WTC11 (cell line): ENCODE results near the gene ZFR. TPM values are rescaled to one million over a fixed set of nuclear protein-coding genes. Genes with fewer than 3 reads are reported as not detected.

Source experiments
- ATAC-seq: fragments of 200-7000 bp; cut with Tn5 transposase; 2 replicates; pipeline ENCODE4 v1.10.0; 2021; ENCODE audit warnings: mild to moderate bottlenecking, moderate library complexity
- CTCF ChIA-PET: fragments of 300-600 bp; sonication (Branson Sonifier 250); formaldehyde crosslinking; loops from one replicate; lab custom pipeline; 2021; ENCODE audit warnings: antibody characterized with exemption; lab: Charles Lee
- POLR2A ChIA-PET: fragments of 350-600 bp; sonication (Branson Sonifier 250); formaldehyde crosslinking; loops from one replicate; lab custom pipeline; 2021; ENCODE audit warnings: antibody characterized with exemption; lab: Charles Lee
- DNase-seq: peaks from one replicate; pipeline ENCODE4 v3.0.0; 2021; ENCODE audit warnings: low spot score
- H3K27ac Mint-ChIP-seq: 2 replicates; pipeline ENCODE4 v1.8.0; 2021; ENCODE audit warnings: mixed read lengths
- H3K27me3 Mint-ChIP-seq: 2 replicates; pipeline ENCODE4 v1.8.0; 2021; ENCODE audit warnings: low read depth, mild to moderate bottlenecking, moderate library complexity, mixed read lengths
- H3K36me3 Mint-ChIP-seq: 2 replicates; pipeline ENCODE4 v1.8.0; 2021; ENCODE audit warnings: mixed read lengths
- H3K4me1 Mint-ChIP-seq: 2 replicates; pipeline ENCODE4 v1.8.0; 2022; ENCODE audit warnings: mixed read lengths
- H3K4me3 Mint-ChIP-seq: 2 replicates; pipeline ENCODE4 v1.8.0; 2021; ENCODE audit warnings: mild to moderate bottlenecking, moderate library complexity, mixed read lengths
- H3K9me3 Mint-ChIP-seq: 2 replicates; pipeline ENCODE4 v1.8.0; 2021; ENCODE audit warnings: mixed read lengths
- CBFB ChIP-seq: sonication (generic); formaldehyde crosslinking; IDR thresholded peaks from 2 replicates; pipeline ENCODE4 v1.8.1; 2022; ENCODE audit warnings: mild to moderate bottlenecking, low read depth, missing genetic modification reagents
- CREB1 ChIP-seq: sonication (generic); formaldehyde crosslinking; IDR thresholded peaks from 2 replicates; pipeline ENCODE4 v1.8.0; 2023; ENCODE audit warnings: mild to moderate bottlenecking, missing genetic modification reagents
- FOXP1 ChIP-seq: sonication (generic); formaldehyde crosslinking; IDR thresholded peaks from 2 replicates; pipeline ENCODE4 v1.8.0; 2022; ENCODE audit warnings: missing genetic modification reagents, mild to moderate bottlenecking, moderate library complexity, borderline replicate concordance
- GRHL2 ChIP-seq: fragments of 250-450 bp; sonication (Bioruptor Pico); IDR thresholded peaks from 2 replicates; pipeline ENCODE4 v1.8.0; 2022; ENCODE audit warnings: mild to moderate bottlenecking, moderate library complexity; ENCODE audit not compliant: insufficient replicate concordance, severe bottlenecking
- GTF2I ChIP-seq: fragments of 250-450 bp; sonication (Bioruptor Pico); conservative IDR thresholded peaks from 2 replicates; pipeline ENCODE4 v1.4.0; 2021; ENCODE audit warnings: mild to moderate bottlenecking
- JAZF1 ChIP-seq: fragments of 250-450 bp; sonication (Bioruptor Pico); IDR thresholded peaks from 2 replicates; pipeline ENCODE4 v1.9.0; 2021; ENCODE audit warnings: moderate library complexity, mild to moderate bottlenecking, inconsistent platforms
- NFATC4 ChIP-seq: fragments of 250-450 bp; sonication (Bioruptor Pico); IDR thresholded peaks from 2 replicates; pipeline ENCODE4 v1.9.0; 2021; ENCODE audit warnings: mild to moderate bottlenecking
- NR3C1 ChIP-seq: sonication (generic); formaldehyde crosslinking; conservative IDR thresholded peaks from 2 replicates; pipeline ENCODE4 v1.8.1; 2023; ENCODE audit warnings: low read depth, mild to moderate bottlenecking, missing genetic modification reagents
- RELA ChIP-seq: sonication (generic); formaldehyde crosslinking; IDR thresholded peaks from 2 replicates; pipeline ENCODE4 v1.8.1; 2022; ENCODE audit warnings: missing genetic modification reagents, mild to moderate bottlenecking, borderline replicate concordance
- TEAD4 ChIP-seq: sonication (generic); formaldehyde crosslinking; IDR thresholded peaks from 2 replicates; pipeline ENCODE4 v1.8.0; 2022; ENCODE audit warnings: mild to moderate bottlenecking, missing genetic modification reagents
- ZNF138 ChIP-seq: sonication (generic); formaldehyde crosslinking; conservative IDR thresholded peaks from 2 replicates; pipeline ENCODE4 v1.8.1; 2022; ENCODE audit warnings: mild to moderate bottlenecking, moderate library complexity, missing genetic modification reagents
- ZNF416 ChIP-seq: fragments of 250-450 bp; sonication (Bioruptor Pico); IDR thresholded peaks from 2 replicates; pipeline ENCODE4 v1.9.0; 2021; ENCODE audit warnings: mild to moderate bottlenecking, inconsistent platforms
- ZNF423 ChIP-seq: fragments of 250-450 bp; sonication (Bioruptor Pico); IDR thresholded peaks from 2 replicates; pipeline ENCODE4 v2.1.2; 2022; ENCODE audit warnings: mild to moderate bottlenecking, moderate library complexity
- ZNF671 ChIP-seq: fragments of 250-450 bp; sonication (Bioruptor Pico); IDR thresholded peaks from 2 replicates; pipeline ENCODE4 v1.8.0; 2021; ENCODE audit warnings: mild to moderate bottlenecking
- total RNA-seq: library from RNA; stranded (reverse); gene quantifications from 3 replicates; pipeline ENCODE4 v1.2.3, GENCODE V29; 2021
- TF ChIP-seq, protein P1 (sequence below): fragments of 250-450 bp; sonication (Bioruptor Pico); IDR thresholded peaks from 2 replicates; pipeline ENCODE4 v1.9.0; 2021; ENCODE audit warnings: mild to moderate bottlenecking
- TF ChIP-seq, protein P2 (sequence below): sonication (generic); formaldehyde crosslinking; IDR thresholded peaks from 2 replicates; pipeline ENCODE4 v1.8.0; 2022; ENCODE audit warnings: mild to moderate bottlenecking, missing genetic modification reagents
- TF ChIP-seq, protein P3 (sequence below): sonication (generic); formaldehyde crosslinking; IDR thresholded peaks from 2 replicates; pipeline ENCODE4 v1.8.1; 2023; ENCODE audit warnings: mild to moderate bottlenecking, missing genetic modification reagents
- TF ChIP-seq, protein P4 (sequence below): sonication (generic); formaldehyde crosslinking; conservative IDR thresholded peaks from 2 replicates; pipeline ENCODE4 v1.8.1; 2023; ENCODE audit warnings: mild to moderate bottlenecking, low read depth, missing genetic modification reagents, moderate library complexity
- TF ChIP-seq, protein P5 (sequence below): fragments of 200-600 bp; IDR thresholded peaks from 2 replicates; pipeline ENCODE4 v1.8.0; 2022; ENCODE audit warnings: antibody characterized with exemption
- TF ChIP-seq, protein P6 (sequence below): fragments of 250-450 bp; sonication (Bioruptor Pico); conservative IDR thresholded peaks from 2 replicates; pipeline ENCODE4 v1.9.0; 2021; ENCODE audit warnings: mild to moderate bottlenecking
- TF ChIP-seq, protein P7 (sequence below): sonication (generic); formaldehyde crosslinking; IDR thresholded peaks from 2 replicates; pipeline ENCODE4 v1.8.0; 2022; ENCODE audit warnings: missing genetic modification reagents

ZFR gene
- total RNA-seq, 1 experiment from 2014 or later: 64.5 TPM

DNA sequence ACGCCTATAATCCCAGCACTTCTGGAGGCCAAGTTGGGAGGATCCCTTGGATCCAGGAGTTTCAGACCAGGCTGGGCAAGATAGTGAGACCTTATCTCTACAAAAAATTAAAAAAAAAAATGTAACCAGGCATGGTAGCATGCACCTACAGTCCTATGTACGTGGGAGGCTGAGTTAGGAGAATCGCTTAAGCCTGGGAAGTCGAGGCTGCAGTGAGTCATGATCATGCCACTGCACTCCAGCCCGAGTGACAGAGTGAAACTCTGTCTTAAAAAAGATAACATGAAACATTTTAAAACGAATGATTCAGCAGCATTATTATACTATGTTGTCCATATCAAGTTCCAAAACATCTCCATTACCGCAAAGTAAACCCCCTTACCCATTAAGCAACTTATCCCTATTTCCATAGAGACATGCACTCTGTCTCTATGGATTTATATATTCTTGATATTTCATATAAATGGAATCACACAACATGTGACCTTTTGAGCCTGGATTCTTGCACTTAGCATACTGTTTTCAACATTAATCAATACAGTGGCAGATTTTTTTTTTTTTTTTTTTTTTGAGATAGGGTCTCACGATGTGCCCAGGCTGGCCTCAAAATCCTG lies 74.9 kb downstream of the ZFR start:
- Mint-ChIP-seq H3K27ac (no peak overlapping the region), H3K9me3 (no peaks in the 10 kb centered on the region), H3K36me3 (peaks cover 35% of the 10 kb centered on the region), H3K27me3 (no peaks in the 10 kb centered on the region), H3K4me1 (no peaks in the 10 kb centered on the region), H3K4me3 (no peak overlapping the region)
- TF ChIP-seq ZNF671 (CRISPR knock-in tag) (no peak), ZNF138 (CRISPR knock-in tag) (no peak), TEAD4 (CRISPR knock-in tag) (no peak), NFATC4 (CRISPR knock-in tag) (no peak), JAZF1 (CRISPR knock-in tag) (no peak), GRHL2 (no peak), ZNF416 (CRISPR knock-in tag) (no peak), RELA (no peak), NR3C1 (CRISPR knock-in tag) (no peak), ZNF423 (CRISPR knock-in tag) (no peak), GTF2I (CRISPR knock-in tag) (no peak), FOXP1 (CRISPR knock-in tag) (no peak), CREB1 (CRISPR knock-in tag) (no peak), CBFB (CRISPR knock-in tag) (no peak)
- TF ChIP-seq, protein P1, sequence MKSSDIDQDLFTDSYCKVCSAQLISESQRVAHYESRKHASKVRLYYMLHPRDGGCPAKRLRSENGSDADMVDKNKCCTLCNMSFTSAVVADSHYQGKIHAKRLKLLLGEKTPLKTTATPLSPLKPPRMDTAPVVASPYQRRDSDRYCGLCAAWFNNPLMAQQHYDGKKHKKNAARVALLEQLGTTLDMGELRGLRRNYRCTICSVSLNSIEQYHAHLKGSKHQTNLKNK: no peak
- TF ChIP-seq, protein P2, sequence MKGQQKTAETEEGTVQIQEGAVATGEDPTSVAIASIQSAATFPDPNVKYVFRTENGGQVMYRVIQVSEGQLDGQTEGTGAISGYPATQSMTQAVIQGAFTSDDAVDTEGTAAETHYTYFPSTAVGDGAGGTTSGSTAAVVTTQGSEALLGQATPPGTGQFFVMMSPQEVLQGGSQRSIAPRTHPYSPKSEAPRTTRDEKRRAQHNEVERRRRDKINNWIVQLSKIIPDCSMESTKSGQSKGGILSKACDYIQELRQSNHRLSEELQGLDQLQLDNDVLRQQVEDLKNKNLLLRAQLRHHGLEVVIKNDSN: no peak
- TF ChIP-seq, protein P3, sequence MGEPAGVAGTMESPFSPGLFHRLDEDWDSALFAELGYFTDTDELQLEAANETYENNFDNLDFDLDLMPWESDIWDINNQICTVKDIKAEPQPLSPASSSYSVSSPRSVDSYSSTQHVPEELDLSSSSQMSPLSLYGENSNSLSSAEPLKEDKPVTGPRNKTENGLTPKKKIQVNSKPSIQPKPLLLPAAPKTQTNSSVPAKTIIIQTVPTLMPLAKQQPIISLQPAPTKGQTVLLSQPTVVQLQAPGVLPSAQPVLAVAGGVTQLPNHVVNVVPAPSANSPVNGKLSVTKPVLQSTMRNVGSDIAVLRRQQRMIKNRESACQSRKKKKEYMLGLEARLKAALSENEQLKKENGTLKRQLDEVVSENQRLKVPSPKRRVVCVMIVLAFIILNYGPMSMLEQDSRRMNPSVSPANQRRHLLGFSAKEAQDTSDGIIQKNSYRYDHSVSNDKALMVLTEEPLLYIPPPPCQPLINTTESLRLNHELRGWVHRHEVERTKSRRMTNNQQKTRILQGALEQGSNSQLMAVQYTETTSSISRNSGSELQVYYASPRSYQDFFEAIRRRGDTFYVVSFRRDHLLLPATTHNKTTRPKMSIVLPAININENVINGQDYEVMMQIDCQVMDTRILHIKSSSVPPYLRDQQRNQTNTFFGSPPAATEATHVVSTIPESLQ (CRISPR knock-in tag): no peak
- TF ChIP-seq, protein P4, sequence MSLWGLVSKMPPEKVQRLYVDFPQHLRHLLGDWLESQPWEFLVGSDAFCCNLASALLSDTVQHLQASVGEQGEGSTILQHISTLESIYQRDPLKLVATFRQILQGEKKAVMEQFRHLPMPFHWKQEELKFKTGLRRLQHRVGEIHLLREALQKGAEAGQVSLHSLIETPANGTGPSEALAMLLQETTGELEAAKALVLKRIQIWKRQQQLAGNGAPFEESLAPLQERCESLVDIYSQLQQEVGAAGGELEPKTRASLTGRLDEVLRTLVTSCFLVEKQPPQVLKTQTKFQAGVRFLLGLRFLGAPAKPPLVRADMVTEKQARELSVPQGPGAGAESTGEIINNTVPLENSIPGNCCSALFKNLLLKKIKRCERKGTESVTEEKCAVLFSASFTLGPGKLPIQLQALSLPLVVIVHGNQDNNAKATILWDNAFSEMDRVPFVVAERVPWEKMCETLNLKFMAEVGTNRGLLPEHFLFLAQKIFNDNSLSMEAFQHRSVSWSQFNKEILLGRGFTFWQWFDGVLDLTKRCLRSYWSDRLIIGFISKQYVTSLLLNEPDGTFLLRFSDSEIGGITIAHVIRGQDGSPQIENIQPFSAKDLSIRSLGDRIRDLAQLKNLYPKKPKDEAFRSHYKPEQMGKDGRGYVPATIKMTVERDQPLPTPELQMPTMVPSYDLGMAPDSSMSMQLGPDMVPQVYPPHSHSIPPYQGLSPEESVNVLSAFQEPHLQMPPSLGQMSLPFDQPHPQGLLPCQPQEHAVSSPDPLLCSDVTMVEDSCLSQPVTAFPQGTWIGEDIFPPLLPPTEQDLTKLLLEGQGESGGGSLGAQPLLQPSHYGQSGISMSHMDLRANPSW (CRISPR knock-in tag): no peak
- TF ChIP-seq, protein P5, sequence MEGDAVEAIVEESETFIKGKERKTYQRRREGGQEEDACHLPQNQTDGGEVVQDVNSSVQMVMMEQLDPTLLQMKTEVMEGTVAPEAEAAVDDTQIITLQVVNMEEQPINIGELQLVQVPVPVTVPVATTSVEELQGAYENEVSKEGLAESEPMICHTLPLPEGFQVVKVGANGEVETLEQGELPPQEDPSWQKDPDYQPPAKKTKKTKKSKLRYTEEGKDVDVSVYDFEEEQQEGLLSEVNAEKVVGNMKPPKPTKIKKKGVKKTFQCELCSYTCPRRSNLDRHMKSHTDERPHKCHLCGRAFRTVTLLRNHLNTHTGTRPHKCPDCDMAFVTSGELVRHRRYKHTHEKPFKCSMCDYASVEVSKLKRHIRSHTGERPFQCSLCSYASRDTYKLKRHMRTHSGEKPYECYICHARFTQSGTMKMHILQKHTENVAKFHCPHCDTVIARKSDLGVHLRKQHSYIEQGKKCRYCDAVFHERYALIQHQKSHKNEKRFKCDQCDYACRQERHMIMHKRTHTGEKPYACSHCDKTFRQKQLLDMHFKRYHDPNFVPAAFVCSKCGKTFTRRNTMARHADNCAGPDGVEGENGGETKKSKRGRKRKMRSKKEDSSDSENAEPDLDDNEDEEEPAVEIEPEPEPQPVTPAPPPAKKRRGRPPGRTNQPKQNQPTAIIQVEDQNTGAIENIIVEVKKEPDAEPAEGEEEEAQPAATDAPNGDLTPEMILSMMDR: no peak
- POLR2A ChIA-PET: no interaction called here
- CTCF ChIA-PET: no interaction called here
- ATAC-seq (no peak), DNase-seq (no peak)

DNA sequence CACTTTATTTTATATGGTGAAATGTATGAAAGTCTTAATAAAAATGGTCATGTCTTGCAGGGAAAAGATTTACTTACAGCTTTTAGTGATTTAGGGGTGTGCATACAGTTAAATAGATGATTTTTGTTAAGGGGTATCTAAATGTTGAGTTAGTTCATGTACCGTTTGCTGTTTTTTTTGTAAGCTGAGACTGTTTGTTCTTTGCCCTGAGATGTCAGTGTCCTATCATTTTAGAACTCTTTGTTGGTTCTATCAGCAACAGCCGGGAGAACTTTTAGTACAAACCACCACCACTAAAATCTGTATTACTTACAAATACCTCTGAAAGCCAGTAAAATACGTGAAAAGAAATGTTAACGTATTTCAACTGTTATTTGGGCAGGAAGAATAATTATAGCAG lies 75.5 kb downstream of the ZFR start:
- Mint-ChIP-seq H3K9me3 (no peaks in the 10 kb centered on the region), H3K27me3 (no peaks in the 10 kb centered on the region), H3K36me3 (peaks cover 34% of the 10 kb centered on the region), H3K4me1 (no peaks in the 10 kb centered on the region), H3K27ac (no peak overlapping the region), H3K4me3 (no peak overlapping the region)
- DNase-seq (no peak), ATAC-seq (no peak)
- ChIA-PET CTCF (interaction anchor here (1.1 kb wide), 1 partner anchor 137 kb away, joined by 3 read pairs; no protein-coding TSS in a partner anchor), POLR2A (no interaction called here)
- no peak for TF ChIP-seq RELA
- TF ChIP-seq, protein P6, sequence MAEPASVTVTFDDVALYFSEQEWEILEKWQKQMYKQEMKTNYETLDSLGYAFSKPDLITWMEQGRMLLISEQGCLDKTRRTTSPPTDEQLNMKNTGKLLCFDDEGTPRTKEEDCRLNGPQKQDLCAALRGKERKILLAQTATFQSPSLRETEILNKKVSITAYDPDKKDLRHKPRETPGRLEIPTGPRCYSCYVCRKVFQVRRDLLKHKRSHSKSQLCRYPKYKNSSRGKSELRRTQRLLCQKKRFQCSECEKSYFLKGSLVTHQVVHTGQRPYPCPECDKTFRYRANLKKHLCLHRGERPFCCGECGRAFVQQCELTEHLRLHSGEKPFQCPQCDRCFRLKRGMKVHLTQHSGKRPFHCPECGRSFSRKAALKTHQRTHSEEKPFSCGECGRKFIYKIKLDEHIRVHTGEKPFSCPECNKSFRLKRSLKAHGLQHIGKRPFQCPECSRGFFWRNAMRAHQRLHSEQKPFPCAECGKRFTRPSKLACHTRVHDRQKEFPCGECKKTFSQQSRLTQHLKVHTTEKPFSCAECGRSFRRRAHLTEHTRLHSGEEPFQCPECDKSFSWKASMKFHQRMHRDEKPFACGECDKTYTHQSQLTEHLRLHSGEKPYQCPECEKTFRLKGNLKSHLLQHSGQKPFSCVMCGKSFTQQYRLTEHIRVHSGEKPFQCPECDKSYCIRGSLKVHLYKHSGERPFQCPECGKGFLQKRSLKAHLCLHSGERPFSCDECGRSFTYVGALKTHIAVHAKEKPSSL (CRISPR knock-in tag): no peak
- TF ChIP-seq, protein P7, sequence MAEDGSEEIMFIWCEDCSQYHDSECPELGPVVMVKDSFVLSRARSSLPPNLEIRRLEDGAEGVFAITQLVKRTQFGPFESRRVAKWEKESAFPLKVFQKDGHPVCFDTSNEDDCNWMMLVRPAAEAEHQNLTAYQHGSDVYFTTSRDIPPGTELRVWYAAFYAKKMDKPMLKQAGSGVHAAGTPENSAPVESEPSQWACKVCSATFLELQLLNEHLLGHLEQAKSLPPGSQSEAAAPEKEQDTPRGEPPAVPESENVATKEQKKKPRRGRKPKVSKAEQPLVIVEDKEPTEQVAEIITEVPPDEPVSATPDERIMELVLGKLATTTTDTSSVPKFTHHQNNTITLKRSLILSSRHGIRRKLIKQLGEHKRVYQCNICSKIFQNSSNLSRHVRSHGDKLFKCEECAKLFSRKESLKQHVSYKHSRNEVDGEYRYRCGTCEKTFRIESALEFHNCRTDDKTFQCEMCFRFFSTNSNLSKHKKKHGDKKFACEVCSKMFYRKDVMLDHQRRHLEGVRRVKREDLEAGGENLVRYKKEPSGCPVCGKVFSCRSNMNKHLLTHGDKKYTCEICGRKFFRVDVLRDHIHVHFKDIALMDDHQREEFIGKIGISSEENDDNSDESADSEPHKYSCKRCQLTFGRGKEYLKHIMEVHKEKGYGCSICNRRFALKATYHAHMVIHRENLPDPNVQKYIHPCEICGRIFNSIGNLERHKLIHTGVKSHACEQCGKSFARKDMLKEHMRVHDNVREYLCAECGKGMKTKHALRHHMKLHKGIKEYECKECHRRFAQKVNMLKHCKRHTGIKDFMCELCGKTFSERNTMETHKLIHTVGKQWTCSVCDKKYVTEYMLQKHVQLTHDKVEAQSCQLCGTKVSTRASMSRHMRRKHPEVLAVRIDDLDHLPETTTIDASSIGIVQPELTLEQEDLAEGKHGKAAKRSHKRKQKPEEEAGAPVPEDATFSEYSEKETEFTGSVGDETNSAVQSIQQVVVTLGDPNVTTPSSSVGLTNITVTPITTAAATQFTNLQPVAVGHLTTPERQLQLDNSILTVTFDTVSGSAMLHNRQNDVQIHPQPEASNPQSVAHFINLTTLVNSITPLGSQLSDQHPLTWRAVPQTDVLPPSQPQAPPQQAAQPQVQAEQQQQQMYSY: no peak
